A549 (cell line): ENCODE measurements around the gene PTPRN2. TPM values are rescaled to one million over a fixed set of nuclear protein-coding genes. Genes with fewer than 3 reads are reported as not detected.

Source experiments
- ATAC-seq, 2 experiments: fragments of 200-7000 bp in 1 of 2; fragments of >200 bp in 1 of 2; cut with Nextera tagmentation in 1 of 2; cut with Tn5 transposase in 1 of 2; 3 replicates each; pipeline versions ENCODE4 v1.8.0 to v1.9.1; 2018 to 2020; ENCODE audit warnings: mild to moderate bottlenecking in 1 of 2, moderate library complexity in 1 of 2
- CTCF ChIA-PET: fragments of 300-600 bp; sonication (Branson Sonifier 250); formaldehyde crosslinking; extraction: SDS; loops from one replicate; lab custom pipeline; 2021; ENCODE audit warnings: antibody characterized with exemption, inconsistent platforms; lab: Yijun Ruan, JAX
- POLR2A ChIA-PET: fragments of 350-600 bp; formaldehyde crosslinking; extraction: SDS; loops from one replicate; lab custom pipeline; 2021; ENCODE audit warnings: antibody characterized with exemption, inconsistent platforms; lab: Yijun Ruan, JAX
- DNase-seq, 2 experiments: peaks; one replicate each; pipeline versions ENCODE4 v3.0.0 to v3.0.0-alpha.2; 2011 to 2016; ENCODE audit warnings: low read depth in 1 of 2, low spot score in 1 of 2
- FAIRE-seq: peaks from 2 replicates; lab custom pipeline; 2011; peaks lifted over from hg19 to GRCh38; lab: Jason Lieb, UNC
- H3K27ac ChIP-seq, 2 experiments: fragments of >200 bp; sonication (Bioruptor Twin); formaldehyde crosslinking; 3 replicates each; pipeline ENCODE4 v1.5.1; 2016 to 2017
- H3K4me1 ChIP-seq: fragments of >200 bp; sonication (Bioruptor Twin); formaldehyde crosslinking; 3 replicates; pipeline ENCODE4 v1.6.1; 2016
- H3K4me2 ChIP-seq: fragments of >200 bp; sonication (Bioruptor Twin); formaldehyde crosslinking; 3 replicates; pipeline ENCODE4 v1.6.1; 2016
- H3K4me3 ChIP-seq: fragments of >200 bp; sonication (Bioruptor Twin); formaldehyde crosslinking; 3 replicates; pipeline ENCODE4 v1.5.1; 2016
- H3K9me3 ChIP-seq: fragments of >200 bp; sonication (Bioruptor Twin); formaldehyde crosslinking; 3 replicates; pipeline ENCODE4 v1.6.1; 2016
- ATOH8 ChIP-seq: fragments of 250-450 bp; sonication (Bioruptor Pico); IDR thresholded peaks from 2 replicates; pipeline ENCODE4 v1.5.0; 2020; ENCODE audit warnings: low read depth, mild to moderate bottlenecking, moderate library complexity
- BHLHE40 ChIP-seq: IDR thresholded peaks from 2 replicates; pipeline ENCODE4 v1.6.1; 2012; ENCODE audit warnings: low read depth, low read length, inconsistent platforms
- CBX2 ChIP-seq: fragments of 200-600 bp; sonication (generic); IDR thresholded peaks from 2 replicates; pipeline ENCODE4 v1.6.1; 2016; ENCODE audit warnings: low read depth, mild to moderate bottlenecking, borderline replicate concordance
- CBX8 ChIP-seq: fragments of 200-600 bp; sonication (generic); IDR thresholded peaks from 2 replicates; pipeline ENCODE4 v1.6.1; 2016
- CEBPB ChIP-seq, 2 experiments: fragments of >200 bp in 1 of 2; sonication (Bioruptor Twin) in 1 of 2; formaldehyde crosslinking in 1 of 2; IDR thresholded peaks; 2 replicates each; pipeline ENCODE4 v1.6.1; 2012 to 2016
- CHD4 ChIP-seq: fragments of 200-600 bp; sonication (generic); IDR thresholded peaks from 2 replicates; pipeline ENCODE4 v1.6.1; 2016; ENCODE audit warnings: antibody characterized with exemption, mild to moderate bottlenecking, borderline replicate concordance
- CTCF ChIP-seq: fragments of >200 bp; sonication (Bioruptor Twin); formaldehyde crosslinking; IDR thresholded peaks from 3 replicates; pipeline ENCODE4 v1.5.1; 2016
- EHF ChIP-seq: fragments of 250-450 bp; sonication (Bioruptor Pico); IDR thresholded peaks from 2 replicates; pipeline ENCODE4 v1.5.0; 2020; ENCODE audit warnings: mild to moderate bottlenecking
- EHMT2 ChIP-seq: fragments of 200-600 bp; sonication (generic); IDR thresholded peaks from 2 replicates; pipeline ENCODE4 v1.6.1; 2016; ENCODE audit warnings: antibody characterized with exemption, low read depth, mild to moderate bottlenecking, moderate library complexity
- FOXS1 ChIP-seq: fragments of 250-450 bp; sonication (Bioruptor Pico); IDR thresholded peaks from 2 replicates; pipeline ENCODE4 v1.5.0; 2020; ENCODE audit warnings: mild to moderate bottlenecking, moderate library complexity
- GATA3 ChIP-seq: IDR thresholded peaks from 2 replicates; pipeline ENCODE4 v1.6.1; 2012; ENCODE audit warnings: borderline replicate concordance
- HES2 ChIP-seq: fragments of >200 bp; sonication (Bioruptor Twin); formaldehyde crosslinking; IDR thresholded peaks from 2 replicates; pipeline ENCODE4 v1.6.1; 2016
- HOXA7 ChIP-seq: fragments of 250-450 bp; sonication (Bioruptor Pico); IDR thresholded peaks from 2 replicates; pipeline ENCODE4 v1.5.0; 2020; ENCODE audit warnings: mild to moderate bottlenecking, moderate library complexity
- JUN ChIP-seq, 2 experiments: fragments of >200 bp; sonication (Bioruptor Twin); formaldehyde crosslinking; IDR thresholded peaks; 2 replicates in 1 of 2; 3 replicates in 1 of 2; pipeline ENCODE4 v1.6.1; 2016 to 2017
- KDM5A ChIP-seq: fragments of 200-600 bp; sonication (generic); IDR thresholded peaks from 2 replicates; pipeline ENCODE4 v1.6.1; 2016; ENCODE audit warnings: antibody characterized with exemption, mild to moderate bottlenecking
- MAZ ChIP-seq: fragments of 150-350 bp; IDR thresholded peaks from 2 replicates; pipeline ENCODE4 v1.6.1; 2014; ENCODE audit warnings: antibody characterized with exemption, low read depth, low read length, borderline replicate concordance
- NFE2L2 ChIP-seq: fragments of 150-350 bp; conservative IDR thresholded peaks from 2 replicates; pipeline ENCODE4 v1.6.1; 2014; ENCODE audit warnings: low read length
- NPAS2 ChIP-seq: fragments of 250-450 bp; sonication (Bioruptor Pico); IDR thresholded peaks from 2 replicates; pipeline ENCODE4 v1.8.0; 2022; ENCODE audit warnings: mild to moderate bottlenecking, moderate library complexity, borderline replicate concordance
- RNF2 ChIP-seq: fragments of 200-600 bp; sonication (generic); IDR thresholded peaks from 2 replicates; pipeline ENCODE4 v1.6.1; 2016; ENCODE audit warnings: low read depth, mild to moderate bottlenecking, antibody characterized with exemption, moderate library complexity, borderline replicate concordance
- SREBF2 ChIP-seq: fragments of 450-650 bp; IDR thresholded peaks from 2 replicates; pipeline ENCODE4 v1.6.1; 2014; ENCODE audit warnings: mild to moderate bottlenecking, moderate library complexity
- ZC3H11A ChIP-seq: fragments of 450-650 bp; IDR thresholded peaks from 2 replicates; pipeline ENCODE4 v1.6.1; 2014; ENCODE audit warnings: antibody characterized with exemption, mild to moderate bottlenecking
- ZFP36 ChIP-seq: fragments of 450-650 bp; IDR thresholded peaks from 2 replicates; pipeline ENCODE4 v1.6.1; 2014; ENCODE audit warnings: borderline replicate concordance; ENCODE audit not compliant: partially characterized antibody
- ZNF302 ChIP-seq: fragments of 250-450 bp; sonication (Bioruptor Pico); IDR thresholded peaks from 2 replicates; pipeline ENCODE4 v1.9.0; 2021; ENCODE audit warnings: inconsistent platforms, mild to moderate bottlenecking, moderate library complexity
- ZSCAN20 ChIP-seq: fragments of 250-450 bp; sonication (Bioruptor Pico); IDR thresholded peaks from 2 replicates; pipeline ENCODE4 v1.8.0; 2022; ENCODE audit warnings: mild to moderate bottlenecking, moderate library complexity
- WGBS: methylation state at CpG from one replicate; pipeline ENCODE4 v1.1.6; 2017; ENCODE audit errors: missing lambda C conversion rate; 5-methylcytosine and 5-hydroxymethylcytosine counted together
- polyA plus RNA-seq, 4 experiments: library from polyadenylated mRNA; depleted of rRNA in 3 of 4; stranded (reverse); fragments of >200 nt; fragmentation: RNase III in 1 of 4; extraction: RNeasy Plus Mini Kit Qiagen cat#74134 plus additional on column Dnase treatment in 1 of 4; gene quantifications; 2 replicates in 3 of 4; 3 replicates in 1 of 4; pipeline ENCODE4 v1.2.3, GENCODE V29; 2011 to 2017

The PTPRN2 gene
- polyA plus RNA-seq, 2 of the 4 experiments (the other 2 are of a cell fraction): 0.41 to 1.2 TPM

- TF ChIP-seq CEBPB (IDR thresholded peaks at IDR 0.05) (no peak), ZNF302 (CRISPR knock-in tag) (no peak), NPAS2 (CRISPR knock-in tag) (no peak), BHLHE40 (no peak), MAZ (no peak)
- H3K4me3 ChIP-seq: no peak overlapping the region
- H3K4me1 ChIP-seq: no peaks in the 10 kb centered on the region
- no peaks in the 10 kb centered on the region for H3K9me3 ChIP-seq
- H3K27ac ChIP-seq: no peak overlapping the region
- CTCF ChIA-PET: interaction anchor here (1.0 kb wide), 1 partner anchor 144 kb away, joined by 3 read pairs; no protein-coding TSS in a partner anchor
- 47% methylated on average over 27 of the region's 28 CpGs for WGBS
- FAIRE-seq (no peak), DNase-seq (no peak), ATAC-seq (no peak)
- POLR2A ChIA-PET: no interaction called here
- H3K4me2 ChIP-seq: no peak overlapping the region
Measured at GRCh38 chr7:157682064-157682945, 905.3 kb downstream of the PTPRN2 start.

- POLR2A ChIA-PET: no interaction called here
- H3K4me3 ChIP-seq: no peak overlapping the region
Measured at GRCh38 chr7:157679607-157680006, 908.0 kb downstream of the PTPRN2 start.

GRCh38 chr7:157678501-157678900, 909.1 kb downstream of the PTPRN2 start:
- Histone ChIP-seq H3K27ac (no peak overlapping the region), H3K4me1 (no peaks in the 10 kb centered on the region), H3K9me3 (no peaks in the 10 kb centered on the region), H3K4me3 (no peak overlapping the region), H3K4me2 (no peak overlapping the region)
- TF ChIP-seq EHMT2 (no peak), CTCF (no peak), KDM5A (no peak), EHF (CRISPR knock-in tag) (no peak), HOXA7 (no peak), ZC3H11A (no peak), CEBPB (IDR thresholded peaks at IDR 0.05) (no peak), ZSCAN20 (CRISPR knock-in tag) (no peak)
- CTCF ChIA-PET: no interaction called here
- WGBS: 23% methylated on average over 9 of the region's 9 CpGs
- DNase-seq (no peak), FAIRE-seq (no peak), ATAC-seq (no peak)
- POLR2A ChIA-PET: no interaction called here

More at GRCh38 chr7:157679607-157680006, 908.0 kb downstream of the PTPRN2 start:
- ATAC-seq (no peak), FAIRE-seq (no peak), DNase-seq (no peak)
- CTCF ChIA-PET: no interaction called here
- Histone ChIP-seq H3K27ac (no peak overlapping the region), H3K4me1 (no peaks in the 10 kb centered on the region), H3K9me3 (no peaks in the 10 kb centered on the region), H3K4me2 (no peak overlapping the region)
- TF ChIP-seq FOXS1: no peak
- no peak for TF ChIP-seq CBX2
- no peak for TF ChIP-seq CHD4
- TF ChIP-seq SREBF2: no peak
- TF ChIP-seq CTCF: no peak
- TF ChIP-seq GATA3: no peak
- TF ChIP-seq ATOH8 (CRISPR knock-in tag): no peak
- no peak for TF ChIP-seq JUN (IDR thresholded peaks at IDR 0.05)
- TF ChIP-seq HES2: no peak
- no peak for TF ChIP-seq ZFP36
- no peak for TF ChIP-seq RNF2
- TF ChIP-seq EHMT2: no peak
- no peak for TF ChIP-seq NFE2L2
- TF ChIP-seq CBX8: no peak
- 31% methylated on average over 9 of the region's 9 CpGs for WGBS
